Daoy (cell line): ENCODE results near the gene BDKRB1. TPM values are rescaled to one million over a fixed set of nuclear protein-coding genes. Genes with fewer than 3 reads are reported as not detected.

Experiments used
- DNase-seq: peaks from one replicate; pipeline ENCODE4 v3.0.0-alpha.2; 2015; ENCODE audit warnings: low read depth
- total RNA-seq: library from RNA; depleted of rRNA; stranded (reverse); fragments of >200 nt; shearing (Covaris generic); gene quantifications from 2 replicates; pipeline ENCODE4 v1.2.3, GENCODE V29; 2014; rRNA removed

The BDKRB1 gene
- total RNA-seq, 1 experiment from 2014 or later: 0.97 TPM

DNA sequence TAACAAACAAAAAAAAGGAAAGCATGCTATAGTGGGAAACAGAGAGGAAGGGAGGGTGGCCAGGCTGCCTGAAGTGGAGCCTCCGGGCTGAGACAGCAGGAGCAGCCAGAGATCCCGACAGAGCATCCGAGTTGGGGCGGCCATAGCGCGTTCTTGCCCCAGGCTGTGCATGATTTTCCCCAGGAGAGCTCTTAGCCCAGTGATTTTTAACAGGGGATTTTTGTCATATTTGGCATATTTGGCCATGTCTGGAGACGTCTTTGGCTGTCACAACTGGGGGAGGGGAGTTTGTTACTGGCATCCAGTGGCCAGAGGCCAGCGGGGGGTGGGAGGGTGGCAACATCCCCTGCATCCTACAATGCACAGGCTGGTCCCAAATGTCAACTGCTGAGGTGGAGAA, 23.6 kb downstream of the BDKRB1 start:
- DNase-seq: no peak

DNA sequence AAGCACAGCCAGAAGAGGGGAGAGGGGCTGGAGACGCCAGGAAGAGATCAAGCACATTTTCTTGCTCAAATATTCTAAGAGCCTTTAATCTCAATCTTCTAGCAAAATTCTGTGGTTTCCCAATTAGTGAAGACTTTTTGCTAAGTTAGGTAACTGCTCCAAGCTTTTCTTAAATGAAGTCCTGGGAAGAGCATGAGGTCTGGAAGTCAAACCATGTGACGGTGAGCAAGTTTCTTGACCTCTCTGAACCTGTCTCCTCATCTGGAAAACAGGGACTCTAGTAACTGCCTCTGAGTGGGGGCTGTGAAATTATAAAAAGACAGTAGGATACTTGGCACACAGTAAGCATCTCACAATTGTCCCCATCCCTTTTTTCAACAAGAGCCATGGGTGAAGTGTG, 24.1 kb downstream of the BDKRB1 start:
- no peak for DNase-seq

DNA sequence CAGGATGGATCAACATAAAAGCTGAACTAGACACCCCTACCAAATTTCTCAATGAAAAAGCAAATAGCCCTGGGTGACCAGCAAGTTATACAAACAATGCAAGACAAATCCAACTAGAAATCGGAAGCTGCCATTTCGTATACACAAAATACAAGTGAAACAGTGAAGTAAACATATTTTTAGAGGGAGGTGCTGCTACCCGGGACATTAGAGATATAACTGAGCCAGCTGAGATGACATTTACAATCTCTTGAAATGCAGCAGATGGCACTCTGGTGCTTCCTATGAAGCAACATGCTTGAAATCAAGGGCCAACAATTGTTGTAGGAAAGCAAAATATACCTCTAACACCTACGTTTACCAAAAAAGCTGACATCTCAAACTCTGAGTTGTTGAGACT, 25.5 kb downstream of the BDKRB1 start:
- DNase-seq: no peak

DNA sequence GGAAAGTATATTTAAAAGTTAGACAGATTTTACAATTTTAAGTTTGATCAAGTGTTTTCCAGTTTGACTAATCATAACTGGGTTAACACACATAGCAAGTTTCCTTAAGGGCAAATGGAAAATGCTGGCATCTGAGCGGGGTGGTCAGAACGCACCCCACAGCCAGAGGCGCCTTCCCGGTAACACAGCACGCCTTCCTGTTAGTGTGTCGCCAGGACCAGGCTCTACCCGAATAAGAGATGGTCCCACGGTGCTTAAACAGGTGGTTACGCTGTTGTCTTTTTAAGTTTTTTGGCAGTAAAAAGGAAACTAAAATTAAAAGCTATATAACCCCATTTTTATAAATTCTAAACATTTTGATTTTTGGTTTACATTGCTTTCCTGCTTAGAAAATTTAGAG, 28.0 kb downstream of the BDKRB1 start:
- DNase-seq: no peak

DNA sequence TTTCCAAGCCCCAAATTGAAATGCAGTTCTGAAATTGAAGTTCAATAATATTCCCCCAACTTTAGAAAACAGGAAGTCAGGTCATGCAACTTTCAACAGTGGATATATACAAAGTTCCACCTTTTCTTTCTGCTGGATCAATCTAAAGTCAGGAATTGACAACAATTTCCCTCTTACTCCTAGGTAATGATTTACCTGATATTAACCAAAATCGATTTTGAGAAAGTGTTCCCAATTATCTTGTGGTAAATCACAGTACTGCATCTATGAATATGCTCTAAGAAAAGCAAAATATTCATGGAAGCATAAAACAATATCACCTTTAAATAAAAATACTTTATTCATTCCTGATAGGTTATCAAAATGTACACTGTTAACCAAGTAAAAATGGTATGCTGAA, 28.4 kb downstream of the BDKRB1 start:
- no peak for DNase-seq

DNA sequence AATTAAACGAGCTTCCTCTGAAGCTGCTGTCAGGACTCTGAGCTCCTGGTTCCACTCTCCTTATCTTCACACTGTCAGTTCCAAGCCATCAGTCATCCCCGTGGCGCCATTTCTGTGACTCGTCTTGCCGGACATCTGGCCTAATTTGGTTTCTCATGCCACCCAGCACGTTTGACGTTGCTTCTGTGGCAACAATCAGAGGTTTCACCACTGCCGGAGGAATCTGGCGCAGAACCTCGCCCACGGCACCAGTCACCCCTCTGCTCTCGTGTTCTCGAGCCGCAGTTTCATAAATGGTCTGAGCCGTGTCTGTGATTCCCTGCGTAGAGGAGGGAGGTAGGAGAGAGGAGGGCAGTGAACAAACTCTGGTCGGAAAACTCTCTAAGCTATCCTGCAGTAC, 29.7 kb downstream of the BDKRB1 start:
- DNase-seq: no peak

DNA sequence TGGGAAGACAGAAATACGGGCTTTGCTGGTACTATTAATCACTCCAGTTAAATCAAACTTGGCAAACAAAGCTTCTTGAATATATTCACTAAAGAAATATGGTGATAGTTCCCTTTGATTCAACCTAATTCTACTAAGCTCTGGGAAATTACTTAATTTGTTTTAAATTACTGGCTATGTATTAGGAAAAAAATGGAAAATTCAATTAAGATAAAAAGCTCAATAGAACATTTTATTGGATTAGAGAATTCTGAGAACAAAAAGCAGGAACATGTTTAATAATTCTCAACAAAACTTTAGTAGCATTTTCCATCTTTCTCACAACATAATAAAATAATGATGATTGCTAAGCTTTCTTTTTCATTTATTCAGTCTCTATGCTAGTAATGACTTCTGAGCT, 30.2 kb downstream of the BDKRB1 start:
- DNase-seq: no peak

DNA sequence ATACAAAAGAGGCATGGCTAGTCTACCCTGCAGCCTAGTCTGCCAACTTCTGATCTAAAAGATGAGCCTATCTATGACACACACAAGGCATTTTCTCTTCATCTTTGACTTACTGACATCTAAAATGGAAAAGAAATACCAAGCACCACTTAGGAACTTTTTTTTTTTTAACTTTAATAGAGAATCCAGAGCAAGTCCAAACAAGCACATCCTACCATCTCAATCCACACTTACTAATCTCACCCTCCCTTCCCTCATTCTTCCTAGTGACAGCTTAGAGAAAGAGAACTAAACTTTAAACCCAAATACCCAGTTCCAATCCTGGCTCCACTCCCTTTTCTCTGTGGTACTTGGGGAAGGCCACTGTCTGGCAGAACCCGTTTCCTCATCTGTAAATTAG, 31.8 kb downstream of the BDKRB1 start:
- no peak for DNase-seq

DNA sequence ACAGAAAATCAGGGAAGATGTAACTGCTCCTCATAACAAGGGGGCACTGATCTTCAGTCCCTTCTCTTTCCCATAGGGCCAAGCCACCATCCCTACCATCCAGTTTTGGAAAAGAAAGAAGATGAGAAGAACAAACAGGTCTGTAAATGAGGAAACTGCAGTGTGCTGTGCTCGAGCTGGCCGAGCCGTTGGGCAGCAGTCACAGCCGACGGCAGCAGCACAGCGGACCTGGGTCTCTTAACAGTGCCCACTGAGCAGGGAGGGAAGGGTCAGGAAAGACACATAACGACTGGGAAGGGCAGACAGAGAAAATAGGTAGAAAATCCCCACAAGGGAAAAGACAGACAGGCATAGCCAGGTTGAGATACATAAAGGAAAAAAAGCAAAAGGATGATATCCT, 38.2 kb downstream of the BDKRB1 start:
- DNase-seq: no peak

DNA sequence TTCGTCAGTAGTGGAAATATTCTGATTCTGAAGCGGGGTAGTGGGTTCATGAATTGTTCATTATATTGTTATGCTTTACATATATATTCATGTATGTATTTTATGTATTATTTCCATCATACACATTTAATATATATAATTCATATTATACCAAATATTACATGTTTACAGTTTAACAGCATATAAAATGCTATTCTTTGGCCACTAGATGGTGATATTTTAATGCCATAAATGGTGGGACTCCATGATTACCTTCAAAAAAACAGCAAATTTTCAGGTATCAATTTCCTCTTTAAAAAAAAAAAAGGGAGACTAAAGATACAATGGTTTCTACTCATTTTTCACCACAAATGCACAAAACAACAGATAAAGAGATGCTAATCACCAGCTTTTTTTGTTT, 41.0 kb downstream of the BDKRB1 start:
- DNase-seq: no peak

DNA sequence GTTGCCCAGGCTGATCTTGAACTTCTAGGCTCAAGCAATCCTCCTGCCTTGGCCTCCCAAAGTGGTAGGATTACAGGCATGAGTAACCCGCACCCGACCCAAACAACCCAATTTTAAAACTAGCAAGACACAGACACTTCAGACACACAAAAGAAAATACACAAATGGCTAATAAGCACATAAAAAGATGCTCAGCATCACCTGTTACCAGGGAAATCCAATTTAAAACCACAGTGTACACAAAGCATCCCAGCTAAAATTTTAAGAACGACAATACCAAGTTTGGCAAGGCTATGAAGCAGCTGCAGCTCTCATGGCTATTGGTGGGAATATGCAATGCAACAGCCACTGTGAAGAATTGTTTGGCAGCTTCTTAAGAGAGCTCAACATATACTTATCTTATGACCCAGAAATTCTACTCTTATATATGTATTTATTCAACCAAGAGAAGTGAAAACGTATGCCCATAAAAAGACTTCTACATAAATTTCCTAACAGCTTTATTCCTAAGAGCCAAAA, 42.0 kb downstream of the BDKRB1 start:
- DNase-seq: no peak

DNA sequence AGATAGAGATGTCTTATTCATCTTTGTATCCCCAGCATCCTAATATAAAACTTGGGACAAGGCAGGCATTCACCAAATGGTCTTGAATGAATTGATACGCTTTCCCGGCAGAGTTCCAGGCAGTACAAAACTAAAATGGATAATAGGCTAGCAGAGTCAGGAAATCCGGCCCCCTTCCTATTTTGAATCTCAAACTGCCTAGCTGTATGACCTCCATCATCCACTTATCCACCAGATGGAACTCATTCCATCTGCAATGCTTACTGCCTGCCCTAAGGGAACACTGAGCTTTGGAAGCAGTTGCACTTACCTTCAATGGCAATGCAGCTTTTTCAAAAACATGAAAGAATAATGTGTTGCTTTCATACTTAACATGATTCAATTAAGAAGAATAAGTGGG, 43.4 kb downstream of the BDKRB1 start:
- DNase-seq: no peak

DNA sequence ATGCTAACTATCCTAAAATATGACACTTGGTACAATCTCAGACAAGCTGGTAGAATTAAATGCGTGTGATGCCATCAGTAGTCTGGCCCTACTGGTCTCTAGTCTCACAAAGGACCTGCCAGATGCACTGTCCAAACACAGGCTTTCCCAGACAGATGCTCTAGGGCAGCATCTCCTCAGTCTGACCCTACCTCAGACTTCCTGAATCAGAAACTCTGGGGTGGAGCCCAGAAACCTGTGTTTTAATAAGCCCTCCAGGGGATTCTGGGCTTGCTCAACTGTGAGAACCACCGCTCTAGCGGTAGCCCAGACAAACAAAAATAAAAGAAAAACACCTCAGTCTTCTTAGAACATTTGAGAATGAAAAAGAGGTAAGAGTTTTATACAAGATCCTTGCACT, 48.0 kb downstream of the BDKRB1 start:
- DNase-seq: no peak

DNA sequence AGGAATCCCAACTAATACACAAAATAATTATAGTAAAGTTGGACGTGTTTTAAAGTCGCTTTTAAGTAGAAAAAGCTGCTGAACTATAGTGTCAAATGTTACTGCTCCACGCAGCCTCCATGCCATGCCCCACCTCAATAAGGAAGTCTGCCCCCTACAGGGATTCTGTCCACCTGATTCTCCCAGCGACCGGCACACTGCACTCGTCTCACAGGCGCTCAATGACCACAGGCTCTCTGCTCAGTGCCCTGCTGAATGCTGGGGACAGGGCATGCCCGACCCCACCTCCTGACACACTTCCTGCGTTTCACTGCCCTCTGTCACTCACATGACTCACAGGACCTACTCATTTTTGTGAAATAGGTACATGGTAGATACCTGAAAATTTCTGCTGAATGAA, 48.9 kb downstream of the BDKRB1 start:
- peak; percentile 8 for DNase-seq

DNA sequence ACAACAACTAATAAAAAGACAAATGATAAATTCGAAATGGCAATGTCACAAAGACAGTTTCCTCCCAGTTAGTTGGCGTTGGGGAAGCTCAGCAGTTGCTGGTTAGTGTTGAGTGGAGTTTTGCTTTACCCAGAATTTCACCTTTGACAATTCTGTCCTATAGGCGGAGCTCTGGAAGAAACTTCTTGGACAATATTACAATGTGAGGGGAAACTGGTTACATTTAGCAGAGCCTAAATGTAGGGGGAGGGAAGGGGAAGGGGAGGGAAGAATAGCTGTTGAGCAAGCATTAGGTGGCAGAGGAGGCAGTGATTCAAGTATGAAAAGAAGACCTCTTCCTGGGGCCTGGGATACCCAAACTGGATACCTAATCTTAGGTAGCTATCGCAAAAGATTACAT, 51.4 kb downstream of the BDKRB1 start:
- DNase-seq: no peak

DNA sequence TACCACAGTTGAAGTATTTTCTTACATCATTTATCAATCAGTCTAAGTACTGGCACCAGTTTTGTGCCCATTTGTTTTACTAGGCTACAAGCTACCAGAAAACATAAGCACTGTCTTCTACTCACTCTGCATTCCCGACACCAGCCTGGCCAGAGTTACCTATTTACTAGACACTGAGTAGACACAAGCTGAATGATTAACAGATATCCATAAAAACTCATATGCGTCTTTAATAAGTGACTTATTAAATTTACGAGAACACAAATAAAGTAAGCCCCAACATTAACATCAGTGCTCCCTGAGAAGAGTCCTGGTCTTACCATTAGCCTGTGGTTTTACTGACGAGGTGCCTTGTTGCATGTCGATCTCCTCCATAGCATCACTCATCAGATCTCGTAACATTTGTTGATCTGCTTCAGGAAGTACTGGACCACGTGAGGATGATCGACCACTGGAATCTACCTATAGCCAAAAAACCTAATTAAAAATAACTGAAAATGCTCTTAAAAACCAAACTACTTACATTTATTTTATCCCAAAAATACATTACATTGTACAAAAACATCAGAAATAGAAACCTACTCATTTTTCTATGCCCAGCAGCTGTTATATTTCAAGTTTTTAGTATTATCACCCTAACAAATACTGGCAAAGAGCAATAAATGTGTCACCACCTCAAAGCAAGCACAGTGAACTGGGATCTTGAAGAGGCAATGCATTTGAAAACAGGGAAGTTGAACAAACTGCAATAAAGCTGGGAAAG, 53.3 kb downstream of the BDKRB1 start:
- no peak for DNase-seq

DNA sequence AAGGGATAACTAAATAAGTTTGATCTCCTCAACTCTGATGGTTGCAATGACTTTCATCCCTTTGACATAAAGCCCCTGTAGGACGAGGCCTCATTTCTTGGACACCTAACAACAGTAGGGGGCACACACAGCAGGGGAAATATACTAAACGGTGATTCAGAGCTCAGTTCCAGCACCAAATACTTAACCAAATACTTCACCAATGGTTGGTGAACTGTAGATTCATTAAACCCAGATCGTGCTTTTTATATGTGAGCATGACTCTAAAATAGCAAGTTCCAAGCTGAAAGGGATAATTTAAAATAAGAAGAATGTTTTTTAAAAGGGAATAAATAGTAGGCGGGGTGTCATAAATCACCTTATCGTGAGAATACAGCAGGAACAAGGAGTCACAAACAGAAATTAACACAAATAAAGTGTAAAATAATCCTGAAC, 53.9 kb downstream of the BDKRB1 start:
- DNase-seq: peak; percentile 5

DNA sequence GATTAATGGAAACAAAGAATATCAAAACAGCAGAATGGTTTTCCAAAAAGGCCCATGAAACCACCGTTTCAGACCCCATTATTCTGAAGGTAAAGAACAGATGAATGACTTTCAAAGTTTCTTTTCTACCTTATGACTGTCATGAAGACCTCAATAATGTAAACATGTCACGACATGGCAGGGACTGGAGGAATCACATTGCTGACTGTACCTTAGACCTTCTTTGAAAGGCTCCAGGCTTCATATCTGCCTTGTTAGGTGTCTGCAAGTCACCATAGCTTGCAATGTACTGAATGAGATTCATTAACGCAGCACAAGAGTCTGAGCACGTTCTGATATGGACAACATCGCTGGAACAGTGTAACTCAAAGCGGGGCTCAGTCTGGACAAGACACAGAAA, 54.9 kb downstream of the BDKRB1 start:
- no peak for DNase-seq

Other genes starting within 250 kb of the BDKRB1 start
- gene C14orf132, start 216.8 kb upstream of the BDKRB1 start, total RNA-seq: 3.7 and 5.9 TPM in 2 replicates
- gene BDKRB2, start 51.4 kb upstream of the BDKRB1 start, total RNA-seq: 4.6 and 8.5 TPM in 2 replicates
- gene ATG2B, start 107.1 kb downstream of the BDKRB1 start, total RNA-seq: 9.2 and 12.4 TPM in 2 replicates
- gene GSKIP, start 107.3 kb downstream of the BDKRB1 start, total RNA-seq: 68.0 and 81.1 TPM in 2 replicates
- 1.0 and 1.7 TPM in 2 replicates for gene AK7, start 135.9 kb downstream of the BDKRB1 start, total RNA-seq
- gene PAPOLA, start 246.2 kb downstream of the BDKRB1 start, total RNA-seq: 83.2 and 93.3 TPM in 2 replicates